ENCODE measurements around the gene AP5Z1. TPM values are rescaled to one million over a fixed set of nuclear protein-coding genes. Genes with fewer than 3 reads are reported as not detected.

Gene AP5Z1
- total and polyA plus RNA-seq, 11 donors, result 8.4 to 31.9 (median 13.4) TPM

- Histone ChIP-seq H3K27ac (no peak overlapping the region), H3K27me3 (no peaks in the 10 kb centered on the region), H3K9me3 (no peaks in the 10 kb centered on the region), H3K36me3 (no peaks in the 10 kb centered on the region), H3K4me3 (no peak overlapping the region), H3K4me1 (peaks cover 0 to 40% (median 15%) of the 10 kb centered on the region in 12 donors)
- 86 to 92% (median 90%) methylated on average over 18 to 20 of the region's 20 CpGs for WGBS, 4 donors
- intact Hi-C loops (cut with DNase I), result loop anchor here in 1 of 10 donors (10.0 kb wide), 1 partner anchor 261 kb away; no protein-coding TSS in a partner anchor
- DNase-seq, result peak in 2 of 5 donors; percentile 5 to 38
- TF ChIP-seq CTCF (IDR thresholded peaks at IDR 0.05) (no peak), POLR2A (IDR thresholded peaks at IDR 0.05) (no peak)
- no peak for ATAC-seq
These were observed 48.8 kb downstream of the AP5Z1 start for GRCh38 chr7:4824120-4824775.

GRCh38 chr7:4825081-4825480, 49.7 kb downstream of the AP5Z1 start:
- ATAC-seq, result no peak
- no peak overlapping the region for H3K27ac ChIP-seq
- H3K27me3 ChIP-seq, result no peaks in the 10 kb centered on the region
- intact Hi-C loops (cut with DNase I), result loop anchor here in 1 of 10 donors (10.0 kb wide), 1 partner anchor 260 kb away; no protein-coding TSS in a partner anchor
- DNase-seq, result peak in 1 of 5 donors; percentile 41
- H3K4me1 ChIP-seq, result peaks cover 0 to 31% (median 12%) of the 10 kb centered on the region in 12 donors
- no peak overlapping the region for H3K4me3 ChIP-seq
- no peak for TF ChIP-seq CTCF (IDR thresholded peaks at IDR 0.05)
- no peaks in the 10 kb centered on the region for H3K9me3 ChIP-seq
- 96 to 97% (median 96%) methylated on average over 15 of the region's 15 CpGs for WGBS, 4 donors
- peaks cover 0 to 3% (median 0%) of the 10 kb centered on the region in 9 donors for H3K36me3 ChIP-seq

- no peak for DNase-seq
- no peak for TF ChIP-seq CTCF (IDR thresholded peaks at IDR 0.05)
- TF ChIP-seq POLR2A (IDR thresholded peaks at IDR 0.05), result no peak
- ATAC-seq, result peak in 3 of 4 donors; percentile 17 to 54 (median 53)
- Histone ChIP-seq H3K9me3 (no peaks in the 10 kb centered on the region), H3K27ac (peak overlapping the region in 2 of 12 donors; percentile 28 to 53), H3K27me3 (no peaks in the 10 kb centered on the region), H3K36me3 (peaks cover 0 to 12% (median 0%) of the 10 kb centered on the region in 9 donors), H3K4me3 (no peak overlapping the region), H3K4me1 (peaks cover 0 to 5% (median 0%) of the 10 kb centered on the region in 12 donors)
- 66 to 86% (median 78%) methylated on average over 16 to 17 of the region's 17 CpGs for WGBS, 4 donors
- intact Hi-C loops (cut with DNase I), result loop anchor here in 1 of 10 donors (10.0 kb wide), 1 partner anchor 256 kb away; no protein-coding TSS in a partner anchor
These were observed 53.4 kb downstream of the AP5Z1 start for GRCh38 chr7:4828720-4829383.

- peak; percentile 58 to 84 (median 66) for DNase-seq
These were observed 54.8 kb downstream of the AP5Z1 start for GRCh38 chr7:4830176-4830575.

More at GRCh38 chr7:4830176-4830575, 54.8 kb downstream of the AP5Z1 start:
- no peaks in the 10 kb centered on the region for H3K27me3 ChIP-seq
- TF ChIP-seq POLR2A (IDR thresholded peaks at IDR 0.05) (no peak), CTCF (IDR thresholded peaks at IDR 0.05) (peak; percentile 59 to 86 (median 74))
- H3K36me3 ChIP-seq, result peaks cover 0 to 15% (median 0%) of the 10 kb centered on the region in 9 donors
- peak; percentile 40 to 88 (median 82) for ATAC-seq
- WGBS, 4 donors, result 36 to 56% (median 42%) methylated on average over 11 to 14 of the region's 14 CpGs
- intact Hi-C loops (cut with DNase I), result loop anchor here in 7 of 10 donors (1.0 to 10.0 kb wide), 5 partner anchors 52 to 255 kb away; partner anchors contain the start of gene RADIL (in 7 of the 7)
- no peak overlapping the region for H3K4me3 ChIP-seq
- peaks cover 0 to 5% (median 0%) of the 10 kb centered on the region in 12 donors for H3K4me1 ChIP-seq
- no peak overlapping the region for H3K27ac ChIP-seq
- H3K9me3 ChIP-seq, result no peaks in the 10 kb centered on the region

Measured in heart left ventricle (tissue), 16 donors.